Measurements from ENCODE around the gene CCDC3. TPM values are rescaled to one million over a fixed set of nuclear protein-coding genes. Genes with fewer than 3 reads are reported as not detected.

CCDC3 gene
- polyA plus RNA-seq, 1 donor from 2014 or later, result not detected

- no peaks in the 10 kb centered on the region for H3K4me1 Mint-ChIP-seq
- peaks cover 25% of the 10 kb centered on the region for H3K27me3 Mint-ChIP-seq
- H3K36me3 Mint-ChIP-seq, result peaks cover 2% of the 10 kb centered on the region
- H3K9me3 Mint-ChIP-seq, result peaks cover 0 to 9% (median 9%) of the 10 kb centered on the region in 3 donors
- no peak overlapping the region for H3K4me3 Mint-ChIP-seq
- no peak overlapping the region for H3K27ac Mint-ChIP-seq
Observed at GRCh38 chr10:12980713-12981306, 20.7 kb downstream of the CCDC3 start.

- Mint-ChIP-seq H3K9me3 (peaks cover 0 to 9% (median 9%) of the 10 kb centered on the region in 3 donors), H3K4me3 (no peak overlapping the region), H3K36me3 (peaks cover 2% of the 10 kb centered on the region), H3K27ac (no peak overlapping the region), H3K27me3 (peaks cover 25% of the 10 kb centered on the region), H3K4me1 (no peaks in the 10 kb centered on the region)
Observed at GRCh38 chr10:12980102-12980661, 21.3 kb downstream of the CCDC3 start.

GRCh38 chr10:12978891-12979290 lies 22.6 kb downstream of the CCDC3 start:
- no peaks in the 10 kb centered on the region for H3K4me1 Mint-ChIP-seq
- peaks cover 0 to 3% (median 0%) of the 10 kb centered on the region in 3 donors for H3K9me3 Mint-ChIP-seq
- no peak overlapping the region for H3K27ac Mint-ChIP-seq
- H3K36me3 Mint-ChIP-seq, result peaks cover 2% of the 10 kb centered on the region
- no peak overlapping the region for H3K4me3 Mint-ChIP-seq
- H3K27me3 Mint-ChIP-seq, result peaks cover 25% of the 10 kb centered on the region

- Mint-ChIP-seq H3K4me3 (no peak overlapping the region), H3K27ac (no peak overlapping the region), H3K27me3 (peaks cover 24% of the 10 kb centered on the region), H3K9me3 (no peaks in the 10 kb centered on the region), H3K36me3 (peaks cover 2% of the 10 kb centered on the region), H3K4me1 (no peaks in the 10 kb centered on the region)
Observed at GRCh38 chr10:12975906-12976305, 25.6 kb downstream of the CCDC3 start.

GRCh38 chr10:12975266-12975665 lies 26.2 kb downstream of the CCDC3 start:
- Mint-ChIP-seq H3K4me3 (no peak overlapping the region), H3K27me3 (peaks cover 19% of the 10 kb centered on the region), H3K27ac (no peak overlapping the region), H3K9me3 (no peaks in the 10 kb centered on the region), H3K36me3 (peaks cover 2% of the 10 kb centered on the region), H3K4me1 (no peaks in the 10 kb centered on the region)

- Mint-ChIP-seq H3K4me1 (no peaks in the 10 kb centered on the region), H3K36me3 (peaks cover 2% of the 10 kb centered on the region), H3K9me3 (peaks cover 0 to 5% (median 0%) of the 10 kb centered on the region in 3 donors), H3K27me3 (peaks cover 15% of the 10 kb centered on the region), H3K4me3 (no peak overlapping the region), H3K27ac (no peak overlapping the region)
Observed at GRCh38 chr10:12974491-12975199, 26.9 kb downstream of the CCDC3 start.

- Mint-ChIP-seq H3K36me3 (peaks cover 2% of the 10 kb centered on the region), H3K4me1 (no peaks in the 10 kb centered on the region), H3K9me3 (peaks cover under 1 to 5% (median 1%) of the 10 kb centered on the region in 3 donors), H3K4me3 (no peak overlapping the region), H3K27ac (no peak overlapping the region), H3K27me3 (peaks cover 13% of the 10 kb centered on the region)
Observed at GRCh38 chr10:12974078-12974477, 27.4 kb downstream of the CCDC3 start.

- peaks cover 2% of the 10 kb centered on the region for H3K36me3 Mint-ChIP-seq
- peaks cover 12% of the 10 kb centered on the region for H3K27me3 Mint-ChIP-seq
- peaks cover 3 to 8% (median 5%) of the 10 kb centered on the region in 3 donors for H3K9me3 Mint-ChIP-seq
- no peaks in the 10 kb centered on the region for H3K4me1 Mint-ChIP-seq
- H3K27ac Mint-ChIP-seq, result no peak overlapping the region
- no peak overlapping the region for H3K4me3 Mint-ChIP-seq
Observed at GRCh38 chr10:12973149-12973718, 28.3 kb downstream of the CCDC3 start.

GRCh38 chr10:12972146-12972545 lies 29.4 kb downstream of the CCDC3 start:
- Mint-ChIP-seq H3K4me3 (no peak overlapping the region), H3K9me3 (peaks cover 3 to 14% (median 10%) of the 10 kb centered on the region in 3 donors), H3K27ac (no peak overlapping the region), H3K27me3 (peaks cover 6% of the 10 kb centered on the region), H3K36me3 (peaks cover 2% of the 10 kb centered on the region), H3K4me1 (no peaks in the 10 kb centered on the region)

GRCh38 chr10:12971001-12971788 lies 30.3 kb downstream of the CCDC3 start:
- Mint-ChIP-seq H3K9me3 (peaks cover 5 to 22% (median 12%) of the 10 kb centered on the region in 3 donors), H3K36me3 (peaks cover 2% of the 10 kb centered on the region), H3K4me1 (no peaks in the 10 kb centered on the region), H3K4me3 (no peak overlapping the region), H3K27me3 (peaks cover 8% of the 10 kb centered on the region), H3K27ac (no peak overlapping the region)

- Mint-ChIP-seq H3K9me3 (peaks cover 5 to 22% (median 12%) of the 10 kb centered on the region in 3 donors), H3K4me1 (no peaks in the 10 kb centered on the region), H3K36me3 (no peaks in the 10 kb centered on the region), H3K4me3 (no peak overlapping the region), H3K27me3 (peaks cover 10% of the 10 kb centered on the region), H3K27ac (no peak overlapping the region)
Observed at GRCh38 chr10:12969951-12970350, 31.6 kb downstream of the CCDC3 start.

- H3K27ac Mint-ChIP-seq, result no peak overlapping the region
- peaks cover 11% of the 10 kb centered on the region for H3K27me3 Mint-ChIP-seq
- H3K4me1 Mint-ChIP-seq, result no peaks in the 10 kb centered on the region
- peaks cover 5 to 22% (median 12%) of the 10 kb centered on the region in 3 donors for H3K9me3 Mint-ChIP-seq
- no peak overlapping the region for H3K4me3 Mint-ChIP-seq
- H3K36me3 Mint-ChIP-seq, result no peaks in the 10 kb centered on the region
Observed at GRCh38 chr10:12966067-12966466, 35.4 kb downstream of the CCDC3 start.

- Mint-ChIP-seq H3K27ac (no peak overlapping the region), H3K27me3 (peaks cover 12% of the 10 kb centered on the region)
Observed at GRCh38 chr10:12965571-12965970, 35.9 kb downstream of the CCDC3 start.

GRCh38 chr10:12962556-12962955 lies 39.0 kb downstream of the CCDC3 start:
- Mint-ChIP-seq H3K36me3 (no peaks in the 10 kb centered on the region), H3K9me3 (peaks cover 3 to 14% (median 5%) of the 10 kb centered on the region in 3 donors), H3K27ac (no peak overlapping the region), H3K27me3 (peaks cover 19% of the 10 kb centered on the region), H3K4me1 (no peaks in the 10 kb centered on the region), H3K4me3 (no peak overlapping the region)

More at GRCh38 chr10:12965571-12965970, 35.9 kb downstream of the CCDC3 start:
- no peak overlapping the region for H3K4me3 Mint-ChIP-seq
- peaks cover 5 to 22% (median 12%) of the 10 kb centered on the region in 3 donors for H3K9me3 Mint-ChIP-seq
- no peaks in the 10 kb centered on the region for H3K36me3 Mint-ChIP-seq
- H3K4me1 Mint-ChIP-seq, result no peaks in the 10 kb centered on the region
